PC-9 (cell line): ENCODE measurements around the gene ZGRF1. TPM values are rescaled to one million over a fixed set of nuclear protein-coding genes. Genes with fewer than 3 reads are reported as not detected.

ENCODE experiments used
- BruUV-seq: library from RNA; stranded (reverse); fragments of 400-500 nt; replicated peaks from 2 replicates; lab custom pipeline; 2021; lab: Mats Ljungman, UMichigan
- CTCF ChIA-PET: fragments of 300-600 bp; sonication (Branson Sonifier 250); formaldehyde crosslinking; loops from one replicate; lab custom pipeline; 2022; ENCODE audit warnings: antibody characterized with exemption; lab: Charles Lee
- POLR2A ChIA-PET: fragments of 300-600 bp; sonication (Branson Sonifier 250); formaldehyde crosslinking; loops from one replicate; lab custom pipeline; 2022; ENCODE audit warnings: antibody characterized with exemption; ENCODE audit not compliant: unreplicated experiment; lab: Charles Lee
- DNase-seq, 2 experiments: peaks; one replicate each; pipeline versions ENCODE4 v3.0.0 to v3.0.0-alpha.2; 2015 to 2022; ENCODE audit warnings: mixed read lengths in 1 of 2
- H2AFZ ChIP-seq: fragments of 200-600 bp; sonication (generic); 2 replicates; pipeline ENCODE4 v1.8.1; 2017; ENCODE audit warnings: antibody characterized with exemption
- H3F3A ChIP-seq: fragments of 200-600 bp; sonication (generic); 2 replicates; pipeline ENCODE4 v1.8.1; 2017; ENCODE audit warnings: antibody characterized with exemption, mild to moderate bottlenecking, low read depth; ENCODE audit not compliant: insufficient read depth
- H3K27ac ChIP-seq: fragments of 200-600 bp; sonication (generic); 2 replicates; pipeline ENCODE4 v1.6.1; 2016; ENCODE audit warnings: mixed run types
- H3K27me3 ChIP-seq: fragments of 200-600 bp; sonication (generic); 2 replicates; pipeline ENCODE4 v1.6.1; 2016; ENCODE audit warnings: low read depth, mixed run types; ENCODE audit not compliant: insufficient read depth
- H3K36me3 ChIP-seq: fragments of 200-600 bp; sonication (generic); 2 replicates; pipeline ENCODE4 v1.6.1; 2016; ENCODE audit warnings: low read depth, mixed run types
- H3K4me1 ChIP-seq: fragments of 200-600 bp; sonication (generic); replicated peaks from 2 replicates; pipeline ENCODE4 v1.6.1; 2016; ENCODE audit warnings: mixed run types; ENCODE audit not compliant: insufficient read depth
- H3K4me2 ChIP-seq: fragments of 200-600 bp; sonication (generic); 2 replicates; pipeline ENCODE4 v1.6.1; 2017; ENCODE audit warnings: mixed run types
- H3K4me3 ChIP-seq: fragments of 200-600 bp; sonication (generic); 2 replicates; pipeline ENCODE4 v1.6.1; 2016; ENCODE audit warnings: mixed run types
- H3K79me2 ChIP-seq: fragments of 200-600 bp; sonication (generic); 2 replicates; pipeline ENCODE4 v1.6.1; 2017; ENCODE audit warnings: low read depth, mixed run types
- H3K9me2 ChIP-seq: fragments of 200-600 bp; sonication (generic); 2 replicates; pipeline ENCODE4 v1.8.1; 2017; ENCODE audit warnings: mild to moderate bottlenecking; ENCODE audit not compliant: insufficient read depth
- H3K9me3 ChIP-seq: fragments of 200-600 bp; sonication (generic); 2 replicates; pipeline ENCODE4 v1.8.1; 2016; ENCODE audit warnings: low read depth; ENCODE audit not compliant: insufficient read depth
- H4K20me1 ChIP-seq: fragments of 200-600 bp; sonication (generic); 2 replicates; pipeline ENCODE4 v1.8.1; 2017; ENCODE audit not compliant: insufficient read depth
- CTCF ChIP-seq: fragments of 200-600 bp; sonication (generic); conservative IDR thresholded peaks from 2 replicates; pipeline ENCODE4 v1.6.1; 2017; ENCODE audit warnings: mixed run types, antibody characterized with exemption, mild to moderate bottlenecking, moderate library complexity
- EZH2 ChIP-seq: fragments of 200-600 bp; sonication (generic); IDR thresholded peaks from 2 replicates; pipeline ENCODE4 v1.8.0; 2017; ENCODE audit warnings: antibody characterized with exemption, low read depth
- intact Hi-C: fragments of 100-400 bp; cut with micrococcal nuclease; formaldehyde crosslinking; loops from one replicate; pipeline ENCODE4 v1.10.0; 2022; ENCODE audit not compliant: unreplicated experiment
- total RNA-seq: library from RNA; stranded (reverse); gene quantifications from 2 replicates; pipeline ENCODE4 v1.2.3, GENCODE V29; 2021

ZGRF1 gene
- total RNA-seq, 1 experiment from 2014 or later: 17.3 TPM

GRCh38 chr4:112567536-112567935, 69.2 kb downstream of the ZGRF1 start:
- Histone ChIP-seq H3K79me2 (0 out of 2 replicates have a peak, but pooled peaks cover 6% of the 10 kb centered on the region), H3K9me3 (no peaks in the 10 kb centered on the region), H3K27ac (no peak overlapping the region), H4K20me1 (no peaks in the 10 kb centered on the region), H2AFZ (no peak overlapping the region), H3K9me2 (no peaks in the 10 kb centered on the region), H3K4me1 (no peaks in the 10 kb centered on the region), H3K4me2 (no peak overlapping the region), H3K27me3 (no peaks in the 10 kb centered on the region), H3K36me3 (no peaks in the 10 kb centered on the region), H3F3A (no peaks in the 10 kb centered on the region), H3K4me3 (no peak overlapping the region)
- no TSS peak for BruUV-seq
- intact Hi-C loops: no loop called here
- ChIA-PET CTCF (no interaction called here), POLR2A (no interaction called here)
- no peak for DNase-seq
- TF ChIP-seq CTCF (no peak), EZH2 (no peak)

- intact Hi-C loops: no loop called here
- POLR2A ChIA-PET: no interaction called here
- BruUV-seq: no TSS peak
- TF ChIP-seq EZH2 (no peak), CTCF (no peak; the same call in 1 of the 2 replicates)
- Histone ChIP-seq H3K4me1 (no peaks in the 10 kb centered on the region), H3K4me3 (no peak overlapping the region), H3F3A (no peaks in the 10 kb centered on the region), H3K9me3 (no peaks in the 10 kb centered on the region), H3K36me3 (0 out of 2 replicates have a peak, but pooled peaks cover 4% of the 10 kb centered on the region), H4K20me1 (no peaks in the 10 kb centered on the region), H3K27ac (no peak overlapping the region), H2AFZ (no peak overlapping the region), H3K4me2 (no peak overlapping the region), H3K79me2 (no peaks in the 10 kb centered on the region), H3K9me2 (no peaks in the 10 kb centered on the region), H3K27me3 (no peaks in the 10 kb centered on the region)
- CTCF ChIA-PET: no interaction called here
- DNase-seq: no peak
These were observed 71.9 kb downstream of the ZGRF1 start for GRCh38 chr4:112564706-112565270.

GRCh38 chr4:112563431-112564200, 73.1 kb downstream of the ZGRF1 start:
- POLR2A ChIA-PET: no interaction called here

More at GRCh38 chr4:112563431-112564200, 73.1 kb downstream of the ZGRF1 start:
- Histone ChIP-seq H3K79me2 (no peaks in the 10 kb centered on the region), H3K9me2 (no peaks in the 10 kb centered on the region), H3K36me3 (0 out of 2 replicates have a peak, but pooled peaks cover 4% of the 10 kb centered on the region), H3K27ac (no peak overlapping the region), H3K4me3 (no peak overlapping the region), H4K20me1 (no peaks in the 10 kb centered on the region), H3K4me1 (no peaks in the 10 kb centered on the region), H3K9me3 (no peaks in the 10 kb centered on the region), H2AFZ (no peak overlapping the region), H3K27me3 (no peaks in the 10 kb centered on the region), H3F3A (no peaks in the 10 kb centered on the region), H3K4me2 (no peak overlapping the region)
- intact Hi-C loops: no loop called here
- TF ChIP-seq EZH2 (no peak), CTCF (no peak)
- no TSS peak for BruUV-seq
- CTCF ChIA-PET: no interaction called here
- DNase-seq: no peak
